Effector CD4-positive, alpha-beta T cell (primary cell): Measurements from ENCODE around the gene RASGRP3.

ENCODE experiments used
- DNase-seq: peaks from one replicate; pipeline ENCODE4 v3.0.0-alpha.2; 2020

Gene RASGRP3

DNA sequence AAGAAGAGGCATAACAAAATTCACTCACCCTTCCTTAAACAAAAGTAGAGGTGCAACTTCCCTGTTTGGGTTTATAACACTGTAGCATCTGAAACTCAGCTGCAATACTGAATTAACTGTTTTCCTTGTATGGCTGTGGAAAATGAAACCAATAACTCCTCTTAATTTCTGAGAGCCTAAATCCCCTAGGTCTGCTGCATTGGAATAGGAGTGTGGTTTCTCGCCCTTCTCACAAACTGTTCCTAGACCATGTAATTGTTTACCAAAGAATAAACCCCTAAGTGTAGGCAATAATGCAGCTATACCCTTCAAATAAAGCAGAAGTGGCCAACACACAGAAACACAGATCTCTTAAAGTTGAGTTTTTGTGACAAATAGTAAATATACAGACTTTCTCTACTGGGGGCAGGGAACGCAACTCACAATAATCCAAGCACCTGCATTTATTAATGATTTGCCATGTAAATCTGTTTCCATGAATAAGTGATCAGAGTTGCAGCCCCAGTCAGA lies 52.0 kb downstream of the RASGRP3 start:
- no peak for DNase-seq

DNA sequence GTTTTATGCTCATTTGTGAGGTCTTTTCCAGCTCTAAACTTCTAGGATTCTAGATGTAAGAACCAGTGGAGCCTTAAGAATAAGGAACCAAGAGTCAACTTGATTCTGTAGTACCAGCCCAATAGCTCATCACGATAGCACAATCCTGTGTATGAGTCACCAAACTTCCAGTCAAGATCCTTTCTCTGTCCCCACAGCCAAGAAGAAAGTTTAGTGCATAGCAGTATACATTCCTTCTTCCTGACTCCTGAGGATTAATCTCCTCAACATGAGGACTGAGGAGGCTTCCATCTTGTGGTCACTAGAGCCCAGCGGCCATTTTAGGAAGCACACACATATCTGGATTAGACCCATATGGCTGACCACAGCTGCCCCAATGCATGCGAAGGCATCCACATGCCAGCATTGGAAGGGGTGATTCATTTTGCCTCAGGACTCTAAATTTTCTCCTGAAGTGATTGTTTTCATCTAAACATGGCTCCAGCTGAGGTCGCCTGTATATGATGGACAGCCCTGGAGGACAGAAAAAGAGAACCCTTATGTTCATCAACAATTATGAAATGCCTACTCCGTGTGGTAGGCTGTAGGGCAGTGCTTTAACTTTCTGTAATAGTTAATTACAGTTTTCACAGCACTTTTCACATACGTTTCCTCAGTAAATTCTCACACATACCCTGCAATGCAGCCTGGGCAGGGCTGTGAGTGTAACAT lies 53.5 kb downstream of the RASGRP3 start:
- DNase-seq = no peak

DNA sequence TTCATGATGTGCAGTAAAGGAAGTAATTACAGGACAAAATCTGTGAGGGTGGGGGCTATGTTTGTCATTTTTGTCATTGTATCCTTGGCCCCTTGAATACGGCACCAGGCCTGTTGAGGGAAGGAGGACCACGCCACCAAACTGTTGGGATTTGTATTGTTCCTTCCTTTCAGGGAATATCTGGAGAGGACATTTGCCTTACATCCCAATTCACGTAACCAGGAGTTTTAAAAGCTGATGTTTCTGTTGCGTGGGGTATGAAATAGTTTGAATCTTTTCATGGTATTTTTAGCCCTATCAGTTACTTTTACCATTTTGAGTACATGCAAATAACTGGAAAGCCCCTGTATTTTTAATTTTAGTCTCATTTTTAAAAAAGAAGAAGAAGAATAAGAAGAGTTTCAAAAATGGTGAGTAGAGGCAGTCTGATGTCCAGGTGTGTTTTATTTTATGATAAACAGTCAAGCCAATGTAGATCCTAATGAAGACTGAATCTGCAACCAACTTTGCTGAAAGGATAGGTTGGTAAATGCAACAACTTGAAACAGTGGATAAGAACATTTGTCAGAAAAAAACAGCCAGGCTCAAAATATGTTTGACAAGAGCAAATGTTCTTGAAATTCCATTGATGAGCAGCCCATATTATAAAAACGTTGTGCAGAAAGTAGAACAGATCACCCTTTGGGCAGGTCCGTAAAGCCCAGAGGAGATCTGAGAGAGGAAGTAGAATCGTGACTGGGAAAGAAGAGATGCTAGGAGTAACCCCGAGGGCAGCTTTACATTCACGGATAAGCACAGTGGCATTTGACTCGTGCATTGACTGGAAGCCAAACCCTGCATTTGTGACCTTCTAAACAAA lies 54.5 kb downstream of the RASGRP3 start:
- DNase-seq = no peak

DNA sequence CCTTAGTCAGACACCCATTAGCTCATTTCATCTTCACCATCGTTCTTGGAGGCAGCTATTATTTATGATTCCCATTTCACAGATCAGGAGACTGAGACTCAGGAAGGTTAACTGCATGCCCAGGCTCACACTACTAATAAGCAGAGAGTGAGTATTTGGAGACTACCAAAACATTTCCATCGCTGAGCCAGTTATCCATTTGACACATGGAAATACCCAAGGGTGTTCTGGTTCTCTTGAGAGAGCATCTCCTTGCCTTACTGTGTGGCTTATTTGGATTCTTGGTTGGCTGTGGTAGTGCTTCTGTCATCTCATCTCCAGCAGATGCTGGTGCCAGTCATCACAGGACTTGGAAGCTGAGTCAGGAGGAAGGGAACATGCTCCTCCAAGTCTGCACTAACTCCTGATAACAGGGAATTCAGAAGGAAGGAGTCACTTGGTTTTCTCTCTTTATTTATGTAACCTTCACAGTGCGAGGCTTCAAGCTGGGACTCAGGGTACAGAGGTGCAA lies 55.2 kb downstream of the RASGRP3 start:
- no peak for DNase-seq

DNA sequence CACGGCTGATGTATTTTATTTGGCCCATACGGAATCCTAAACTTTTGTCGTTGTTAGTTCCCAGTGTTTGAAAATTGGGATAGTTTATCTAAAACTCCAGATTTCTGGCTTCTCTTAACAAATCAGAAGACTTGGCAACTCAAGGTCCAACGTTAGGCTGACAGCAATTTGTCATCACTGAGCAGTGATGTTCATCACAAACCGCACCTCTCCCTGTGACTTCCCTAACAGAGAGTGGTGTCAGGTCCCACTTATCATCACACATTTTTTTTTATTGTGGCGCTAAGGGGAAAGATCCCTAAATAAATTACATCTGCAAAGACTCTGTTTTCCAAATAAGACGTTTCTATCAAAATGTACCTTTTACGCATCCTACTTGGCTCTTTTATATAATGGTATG lies 55.7 kb downstream of the RASGRP3 start:
- no peak for DNase-seq

DNA sequence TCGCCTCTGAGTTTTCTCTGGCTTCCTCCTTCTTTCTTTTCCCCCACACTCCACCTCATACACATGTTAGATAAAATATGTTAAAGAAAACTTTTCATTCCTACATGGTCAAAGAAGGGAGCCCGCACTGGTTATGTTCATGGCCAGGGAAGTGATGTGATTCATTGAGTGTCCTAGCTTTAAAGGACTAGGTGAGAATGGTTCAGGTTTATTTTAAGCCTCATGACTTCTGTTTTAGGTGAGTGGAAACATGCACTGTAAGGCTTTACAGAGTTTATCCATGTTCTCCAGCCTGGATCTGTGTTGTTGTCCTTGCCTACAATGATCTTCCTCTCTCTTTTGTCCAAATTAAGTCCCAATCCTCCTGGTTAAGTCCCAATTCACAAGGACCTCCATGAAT lies 56.5 kb downstream of the RASGRP3 start:
- no peak for DNase-seq

DNA sequence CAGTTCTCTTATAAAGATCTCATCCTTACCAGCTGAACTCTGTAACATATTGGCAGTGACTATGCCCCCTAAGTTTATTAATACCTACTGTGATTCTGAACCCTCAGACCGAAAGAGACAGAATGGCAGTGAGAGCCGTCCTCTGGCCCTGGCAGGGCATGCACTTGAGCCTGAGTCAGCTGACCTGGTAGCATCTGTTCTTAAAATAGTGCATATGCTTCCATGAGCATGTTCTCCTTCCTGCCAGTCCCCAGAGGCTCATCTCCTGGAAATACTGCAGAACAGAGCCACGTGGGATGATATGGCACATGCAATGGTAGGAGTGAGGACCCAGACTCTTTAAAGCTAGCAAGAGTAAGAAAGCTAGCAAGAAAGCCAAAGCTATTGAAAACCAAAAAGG lies 59.0 kb downstream of the RASGRP3 start:
- DNase-seq = no peak

DNA sequence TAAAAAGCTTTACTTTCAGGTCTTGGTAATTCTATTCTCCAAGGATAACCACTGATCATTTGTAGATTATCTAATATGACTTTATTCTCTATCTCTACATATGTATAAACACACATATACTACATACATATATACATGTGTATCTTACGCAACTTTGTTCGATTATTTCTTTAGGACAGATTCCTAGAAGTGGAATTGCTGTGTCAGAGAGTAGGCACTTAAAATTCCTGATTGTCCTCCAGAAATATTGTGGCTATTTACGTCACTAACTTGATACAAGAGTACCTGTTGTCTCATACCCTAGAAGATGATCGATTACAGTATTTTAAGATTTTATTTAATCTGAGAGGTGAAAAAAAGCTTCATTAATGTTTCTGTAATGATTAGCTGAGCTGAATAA lies 64.8 kb downstream of the RASGRP3 start:
- no peak for DNase-seq

DNA sequence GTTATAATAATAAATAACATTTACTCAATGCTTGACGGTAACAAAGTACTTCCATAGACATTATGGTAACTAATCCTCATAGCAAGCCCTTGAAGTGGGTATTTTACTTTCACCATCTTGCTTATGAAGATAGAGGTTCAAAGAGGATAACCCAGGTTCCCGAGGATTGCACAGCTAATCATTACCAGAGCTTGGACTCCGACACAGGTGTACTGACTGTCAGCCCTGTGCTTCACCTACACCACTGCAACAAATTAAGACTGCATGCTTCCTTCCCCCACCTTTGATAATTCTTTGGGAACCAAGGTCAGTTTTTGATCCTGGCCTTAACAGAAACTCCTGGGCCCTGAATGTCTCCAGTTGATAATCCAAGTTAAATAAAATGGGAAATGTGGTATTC lies 73.8 kb downstream of the RASGRP3 start:
- no peak for DNase-seq

DNA sequence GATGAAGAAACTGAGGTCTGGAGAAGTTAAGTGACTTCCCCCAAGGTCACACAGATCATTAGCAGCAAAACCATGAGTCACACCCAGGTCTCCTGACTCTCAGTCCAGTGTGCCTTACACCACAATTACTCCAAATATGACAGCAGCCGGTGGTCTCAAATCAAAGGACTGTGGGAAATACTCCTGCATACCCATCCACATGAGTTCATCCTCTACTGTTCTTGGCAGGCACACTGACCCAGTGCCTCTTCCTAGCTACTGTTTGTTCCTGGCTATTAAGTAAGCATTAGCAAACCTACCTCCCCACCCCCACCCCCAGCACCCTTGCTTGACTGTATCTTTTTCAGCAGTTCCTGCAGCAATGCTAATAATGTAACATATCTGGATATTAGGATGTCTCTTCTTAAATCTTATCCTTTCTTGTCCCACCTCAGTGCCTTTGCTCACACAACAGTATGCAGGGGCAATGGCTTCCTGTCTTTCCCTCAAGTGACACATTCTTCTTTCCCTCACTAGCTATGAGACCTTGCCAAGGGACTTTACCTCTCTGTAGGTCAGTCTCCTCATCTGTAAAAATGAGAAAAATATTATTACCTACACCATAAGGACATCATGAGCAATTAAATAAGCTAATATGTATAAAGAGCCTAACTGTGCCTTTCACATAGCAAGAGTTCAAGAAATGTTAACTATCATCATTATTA lies 76.5 kb downstream of the RASGRP3 start:
- DNase-seq = no peak

DNA sequence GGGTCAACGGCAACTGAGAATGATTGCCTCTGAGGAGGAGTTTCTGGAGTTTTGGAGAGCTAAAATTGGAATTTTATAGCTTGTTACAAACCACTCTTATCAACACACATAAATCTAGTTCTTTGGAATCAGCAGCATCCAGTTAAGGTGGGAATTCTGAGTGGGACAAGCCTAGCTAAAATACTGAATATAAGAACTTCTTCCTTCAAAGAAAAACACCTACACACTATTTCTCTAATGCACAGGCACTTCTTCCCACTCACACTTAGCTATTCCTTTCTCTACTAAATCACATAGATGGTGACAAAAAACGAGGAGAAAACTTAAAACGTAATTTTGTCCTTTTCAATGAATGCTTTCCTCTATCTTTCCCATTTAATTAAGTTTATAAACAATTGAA lies 79.2 kb downstream of the RASGRP3 start:
- DNase-seq = no peak

DNA sequence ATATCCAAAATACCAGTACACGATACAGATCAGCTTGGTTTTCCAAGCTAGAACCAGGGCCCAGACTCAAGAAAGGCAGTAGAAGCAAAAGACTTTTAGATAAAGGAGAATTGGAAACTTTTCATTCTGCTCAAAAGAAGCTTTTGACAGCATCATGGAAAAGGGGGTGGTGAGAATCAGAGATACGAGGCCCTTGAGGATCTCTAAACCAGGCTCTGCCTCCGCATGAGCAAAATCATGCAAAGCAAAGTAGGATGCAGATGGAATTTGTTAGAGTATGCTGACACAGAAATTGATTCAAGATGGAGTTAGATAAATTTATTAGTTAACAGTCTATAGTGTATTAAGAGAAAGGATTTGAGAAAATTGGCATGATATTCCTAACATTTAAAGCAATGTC lies 82.9 kb downstream of the RASGRP3 start:
- no peak for DNase-seq

DNA sequence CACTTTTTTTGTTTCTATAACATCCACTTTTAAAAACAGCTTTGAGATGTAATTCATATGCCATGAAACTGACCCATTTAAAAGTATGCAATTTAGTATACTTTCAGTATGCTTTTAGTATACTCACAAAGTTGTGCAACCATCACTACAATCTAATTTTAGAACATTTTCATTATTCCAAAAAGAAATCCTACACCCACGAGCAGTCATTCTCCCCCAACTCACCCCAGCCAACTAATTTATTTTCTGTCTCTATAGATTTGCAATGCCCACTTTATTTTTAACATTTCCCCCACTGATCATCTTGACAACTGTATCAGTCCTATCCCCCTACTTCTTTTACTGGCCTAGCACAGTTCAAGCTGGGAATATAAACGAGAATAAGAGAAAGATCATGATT lies 83.6 kb downstream of the RASGRP3 start:
- no peak for DNase-seq

DNA sequence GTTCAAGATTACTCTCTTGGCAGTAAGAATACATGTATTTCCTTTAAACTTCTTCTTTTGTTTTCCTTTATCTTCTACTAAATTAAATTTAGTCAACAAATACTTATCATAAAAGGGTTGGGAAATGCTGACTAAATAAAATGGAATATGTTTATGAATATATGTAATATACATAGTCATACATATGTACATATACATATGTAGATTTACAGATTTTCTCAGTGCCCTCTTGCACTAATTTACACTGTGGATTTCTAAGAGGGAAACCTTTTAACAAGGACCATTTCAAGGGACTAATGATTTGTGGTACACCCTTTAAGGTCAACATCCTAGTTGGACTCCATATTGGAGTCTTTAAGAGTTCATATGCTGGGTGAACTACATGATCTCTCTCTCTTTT lies 85.4 kb downstream of the RASGRP3 start:
- no peak for DNase-seq

DNA sequence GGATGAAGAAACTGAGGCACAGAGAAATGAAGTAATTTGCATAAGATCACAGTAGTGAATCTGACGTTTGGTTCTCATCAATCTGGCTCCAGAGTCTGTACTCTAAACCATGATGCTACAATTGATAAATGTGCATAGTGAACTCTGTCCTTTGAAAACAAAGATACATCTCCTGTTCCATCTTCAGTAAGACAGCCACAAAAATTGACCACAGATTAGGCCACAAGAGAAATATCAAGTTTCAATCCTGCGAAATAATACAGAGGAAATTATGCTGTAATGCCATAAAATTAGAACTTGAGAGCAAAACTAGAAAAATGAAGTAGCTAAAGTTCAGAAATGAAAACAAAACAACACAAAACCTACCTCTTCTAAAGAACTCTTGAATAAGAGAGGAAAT lies 94.2 kb downstream of the RASGRP3 start:
- DNase-seq = no peak

DNA sequence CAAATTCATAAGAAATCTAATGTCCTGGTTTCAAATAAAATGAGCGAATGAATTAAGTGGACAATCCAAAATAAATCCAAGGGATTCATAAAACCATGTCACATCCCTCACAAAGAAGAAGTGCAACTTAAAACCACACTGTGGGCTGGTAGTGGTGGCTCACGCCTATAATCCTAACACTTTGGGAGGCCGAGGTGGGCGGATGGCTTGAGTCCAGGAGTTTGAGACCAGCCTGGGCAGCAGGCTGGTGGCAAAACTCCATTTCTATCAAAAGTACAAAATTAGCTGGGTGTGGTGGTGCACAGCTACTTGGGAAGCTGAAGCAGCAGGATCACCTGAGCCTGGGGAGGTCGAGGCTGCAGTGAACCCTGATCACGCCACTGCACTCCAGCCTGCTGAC lies 97.2 kb downstream of the RASGRP3 start:
- no peak for DNase-seq

DNA sequence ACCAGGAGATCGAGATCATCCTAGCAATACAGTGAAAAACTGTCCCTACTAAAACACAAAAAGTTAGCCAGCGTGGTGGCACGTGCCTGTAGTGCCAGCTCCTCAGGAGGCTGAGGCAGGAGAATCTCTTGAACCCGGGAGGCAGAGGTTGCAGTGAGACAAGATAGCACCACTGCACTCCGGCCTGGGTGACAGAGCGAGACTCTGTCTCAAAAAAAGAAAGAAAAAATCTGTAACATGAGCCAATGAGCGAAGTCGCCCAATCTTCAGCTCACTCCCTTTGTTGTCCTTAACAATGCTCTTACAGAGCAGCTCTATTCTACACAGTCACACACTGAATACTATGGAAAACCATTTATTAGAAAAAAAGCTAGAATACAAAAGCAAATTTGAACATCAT lies 100.6 kb downstream of the RASGRP3 start:
- no peak for DNase-seq

DNA sequence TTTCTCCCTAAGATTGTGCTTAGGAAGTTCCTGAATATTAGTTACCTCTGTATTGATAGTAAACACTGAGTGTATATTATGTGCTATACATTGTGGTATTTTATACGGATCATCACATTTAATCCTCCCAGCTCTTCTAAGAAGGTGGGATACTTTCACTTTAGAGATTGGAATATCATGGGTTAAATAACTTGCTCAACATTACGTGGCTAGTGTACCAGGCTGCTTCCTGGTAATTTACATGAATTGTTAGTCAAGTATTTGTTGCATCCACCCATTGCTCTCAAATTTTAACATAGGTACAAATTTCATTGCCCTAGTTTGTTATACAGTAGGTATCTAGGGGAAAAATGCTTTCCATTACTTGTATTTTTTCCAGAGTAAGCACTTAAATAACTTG lies 101.2 kb downstream of the RASGRP3 start:
- DNase-seq = no peak

DNA sequence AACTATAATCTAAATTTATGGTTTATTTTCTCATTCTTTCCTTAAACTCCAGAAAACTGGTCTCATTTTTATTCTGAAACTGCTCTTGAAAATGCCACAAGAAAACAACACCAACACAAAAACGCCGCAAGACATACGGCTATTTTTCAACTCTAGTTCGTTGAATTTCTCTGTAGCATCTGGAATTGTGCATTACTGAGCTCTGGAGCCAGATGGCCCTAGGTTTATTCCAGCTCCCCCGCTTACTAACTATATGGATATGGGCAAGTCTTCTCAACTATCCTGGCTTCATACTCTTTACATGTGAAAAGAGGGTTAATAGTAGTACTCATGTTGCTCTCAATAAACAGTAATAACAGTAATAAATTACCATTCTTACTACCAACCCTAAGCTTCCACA lies 102.8 kb downstream of the RASGRP3 start:
- DNase-seq = no peak

DNA sequence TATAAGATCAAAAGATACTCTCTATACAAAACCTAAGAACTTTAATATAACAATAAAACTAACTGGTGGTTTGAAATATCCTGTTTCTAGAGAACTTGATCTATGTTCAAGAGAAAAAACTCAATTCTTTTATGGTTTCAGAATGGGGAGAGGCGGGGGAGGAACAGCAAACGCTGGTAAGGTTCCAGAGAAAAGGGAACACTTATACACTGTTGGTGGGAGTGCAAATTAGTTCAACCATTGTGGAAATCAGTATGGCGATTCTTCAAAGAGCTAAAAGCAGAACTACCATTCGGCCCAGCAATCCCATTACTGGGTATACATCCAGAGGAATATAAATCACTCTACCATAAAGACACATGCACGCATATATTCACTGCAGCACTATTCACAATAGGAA lies 105.4 kb downstream of the RASGRP3 start:
- DNase-seq = no peak

DNA sequence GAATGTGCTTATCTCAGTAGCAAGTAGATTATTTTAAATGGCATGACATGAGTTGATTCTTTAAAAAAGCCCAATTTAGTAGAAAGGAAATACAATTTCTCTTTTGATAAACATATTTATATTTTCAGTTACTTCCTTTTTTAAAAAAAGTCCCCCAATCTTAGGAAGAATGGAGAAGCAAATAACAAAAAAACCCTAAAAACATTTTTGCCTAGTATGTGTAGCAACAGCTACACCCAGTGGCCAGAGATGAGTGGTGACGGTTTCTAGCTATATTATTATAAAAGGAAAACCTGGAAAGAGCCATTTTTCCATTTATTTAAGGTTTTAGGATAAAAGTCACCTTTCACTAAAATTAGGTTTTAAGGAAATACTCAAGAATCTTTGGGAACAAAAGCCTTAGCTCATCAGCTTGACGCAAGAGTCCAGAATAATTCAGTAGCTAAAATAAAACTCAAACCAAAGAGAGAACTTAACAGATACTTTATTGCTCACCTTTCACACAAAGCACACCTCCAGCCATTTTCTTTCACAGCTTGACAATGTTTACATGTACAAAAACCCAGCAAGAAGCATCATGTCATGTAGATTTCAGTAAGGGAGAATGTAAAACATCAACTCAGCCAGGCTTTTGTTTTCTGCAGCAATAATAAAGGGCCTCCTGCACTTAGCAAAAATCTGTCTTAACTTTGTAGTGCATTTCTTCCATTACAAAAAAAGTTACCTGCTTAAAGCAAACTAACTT lies 106.9 kb downstream of the RASGRP3 start:
- DNase-seq = peak; percentile 7

DNA sequence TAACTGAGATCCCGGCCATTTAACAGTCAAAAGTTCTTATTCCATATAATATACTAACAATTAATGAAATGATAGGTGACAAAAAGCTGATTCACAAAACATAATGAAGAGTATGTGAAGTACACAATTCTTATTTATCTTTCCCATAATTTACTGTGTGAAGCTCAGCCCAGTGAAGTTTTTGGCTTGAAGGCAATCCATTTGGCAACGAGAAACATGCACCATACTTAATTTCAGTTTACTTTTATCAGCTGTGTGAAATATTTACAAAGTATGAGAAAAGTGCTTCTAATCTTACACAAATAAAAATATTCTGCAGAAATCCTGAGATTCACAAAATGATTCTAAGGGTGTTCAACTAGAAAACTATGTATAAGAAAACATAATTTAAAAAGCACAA lies 110.3 kb downstream of the RASGRP3 start:
- no peak for DNase-seq

DNA sequence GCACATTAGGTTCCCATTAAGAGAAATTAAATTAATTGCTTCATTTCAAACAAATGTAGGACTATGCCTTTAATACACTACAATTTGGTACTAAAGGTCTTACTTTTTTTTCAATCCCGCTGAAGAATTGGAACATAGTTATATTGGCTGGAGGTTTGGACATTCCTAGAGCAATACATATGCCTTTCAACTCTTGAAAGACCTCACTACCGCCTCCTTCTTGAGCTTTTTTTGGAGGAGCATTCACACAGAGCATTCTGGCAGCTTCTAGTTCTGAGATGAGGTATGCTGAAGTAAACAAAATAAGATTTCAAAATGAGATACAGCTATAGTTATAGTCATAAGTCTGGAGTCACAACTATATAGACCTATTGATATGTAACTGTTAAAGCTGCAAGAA lies 111.8 kb downstream of the RASGRP3 start:
- DNase-seq = no peak
